Hypothalamus (tissue), 51 donors: Measurements from ENCODE around the gene PTPN3.

Source experiments
- DNase-seq, 51 donors: peaks; one replicate each; lab custom pipeline; 2025; lab: John Stamatoyannopoulos, UW

PTPN3 gene

GRCh38 chr9:109408759-109409462 lies 89.2 kb downstream of the PTPN3 start:
- DNase-seq: no peak

- DNase-seq: peak in 1 of 51 donors; percentile 41
Measured at GRCh38 chr9:109403766-109404320, 94.3 kb downstream of the PTPN3 start.

DNA sequence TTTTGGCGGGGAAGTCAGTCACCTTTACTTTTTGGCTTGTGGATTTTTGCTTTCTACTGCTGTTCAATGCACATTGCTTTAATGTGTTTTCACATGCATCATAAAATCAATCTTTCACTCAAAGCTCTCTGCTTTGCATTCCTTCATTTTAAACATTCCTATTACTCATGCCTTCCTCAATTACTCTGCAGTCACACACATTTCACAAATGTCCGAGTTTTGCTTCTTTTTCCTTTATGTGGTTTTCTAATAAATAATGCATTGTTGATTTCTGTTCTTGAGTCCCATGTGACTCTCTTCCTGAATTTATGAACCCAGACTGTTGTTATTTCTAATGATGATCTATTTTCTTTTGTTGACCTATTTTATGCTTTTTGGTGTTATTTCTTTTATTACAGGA lies 95.0 kb downstream of the PTPN3 start:
- DNase-seq: no peak

DNA sequence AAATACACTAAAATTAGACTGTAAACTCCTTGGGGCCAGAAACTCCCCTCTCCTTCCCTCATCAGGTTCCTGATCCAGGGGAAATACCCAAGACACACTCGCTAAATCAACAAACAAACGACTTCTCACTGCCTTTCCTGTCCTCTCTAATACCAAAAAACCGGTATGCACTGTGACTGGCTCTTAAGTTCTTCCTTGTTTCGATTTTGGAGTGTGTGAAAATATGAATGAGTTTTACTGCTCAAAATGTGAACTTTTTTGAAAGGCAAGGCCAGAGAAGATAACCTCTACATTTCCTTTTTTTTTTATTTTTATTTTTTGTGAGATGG lies 96.2 kb downstream of the PTPN3 start:
- no peak for DNase-seq

GRCh38 chr9:109401169-109401989 lies 96.7 kb downstream of the PTPN3 start:
- DNase-seq: peak in 23 of 51 donors; percentile 1 to 57 (median 18)

DNA sequence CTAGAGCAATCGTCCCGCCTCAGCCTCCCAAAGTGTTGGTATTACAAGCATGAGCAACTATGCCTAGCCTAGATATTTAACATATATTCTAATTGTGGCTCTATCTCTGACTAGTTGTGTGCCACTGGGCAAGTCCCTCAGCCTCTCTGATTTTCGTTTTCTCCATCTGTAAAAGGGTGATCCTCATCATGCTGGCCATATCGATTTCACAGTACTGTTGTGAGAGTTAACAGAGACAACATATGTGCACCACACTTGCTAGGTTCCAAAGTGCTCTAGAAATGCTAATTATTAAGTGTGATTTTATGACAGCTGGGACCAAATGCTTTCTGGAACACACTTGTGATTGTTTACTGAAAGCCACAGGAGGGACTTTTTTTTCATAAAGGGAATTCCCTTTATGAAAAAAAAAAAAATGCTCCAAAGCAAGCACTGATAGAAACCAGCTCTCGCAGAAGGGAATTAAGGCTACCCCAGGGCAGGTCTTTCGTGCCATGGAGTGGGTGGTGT lies 98.8 kb downstream of the PTPN3 start:
- no peak for DNase-seq

DNA sequence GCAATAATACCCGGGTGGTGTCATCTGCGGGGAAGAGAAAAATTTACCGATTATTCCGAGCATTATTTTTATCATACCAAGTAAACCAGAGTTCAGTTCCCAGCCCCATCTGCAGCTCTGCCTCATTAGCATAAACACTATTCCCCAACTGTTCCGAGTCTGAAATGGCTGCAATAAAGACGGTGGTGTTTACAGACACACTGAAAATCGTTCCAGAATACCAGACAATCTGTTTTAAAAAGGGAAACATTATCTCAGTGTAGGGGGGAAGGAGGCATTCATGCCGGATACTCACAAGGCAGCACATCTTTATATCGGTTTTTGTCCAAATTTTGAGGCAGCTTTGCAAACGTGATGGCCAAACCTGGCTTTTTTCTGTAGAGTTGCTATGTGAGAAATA lies 106.9 kb downstream of the PTPN3 start:
- DNase-seq: peak in 1 of 51 donors; percentile 16

- DNase-seq: no peak
Measured at GRCh38 chr9:109387856-109388255, 110.3 kb downstream of the PTPN3 start.

GRCh38 chr9:109387206-109387605 lies 110.9 kb downstream of the PTPN3 start:
- DNase-seq: no peak

DNA sequence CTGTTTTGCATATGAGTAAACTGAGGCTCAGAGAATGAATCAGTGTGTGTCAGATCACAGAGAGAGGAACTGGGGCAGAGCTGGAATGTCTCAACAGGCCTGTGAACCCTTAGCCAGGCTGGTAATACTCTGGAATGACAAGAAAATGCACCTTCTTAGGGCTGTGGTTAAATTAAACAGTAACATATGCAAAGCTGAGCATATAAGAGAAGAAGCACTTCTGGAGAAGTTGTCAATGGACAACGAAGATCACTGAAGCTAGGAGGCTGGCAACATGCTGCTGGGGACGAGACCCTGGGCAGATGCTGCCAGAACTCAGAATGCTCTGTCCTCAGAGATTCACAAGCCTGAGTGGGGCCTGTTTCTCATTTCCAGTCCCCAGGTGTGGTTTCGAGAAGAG lies 112.6 kb downstream of the PTPN3 start:
- no peak for DNase-seq

GRCh38 chr9:109383947-109384346 lies 114.2 kb downstream of the PTPN3 start:
- DNase-seq: no peak

- DNase-seq: no peak
Measured at GRCh38 chr9:109383356-109383755, 114.8 kb downstream of the PTPN3 start.

DNA sequence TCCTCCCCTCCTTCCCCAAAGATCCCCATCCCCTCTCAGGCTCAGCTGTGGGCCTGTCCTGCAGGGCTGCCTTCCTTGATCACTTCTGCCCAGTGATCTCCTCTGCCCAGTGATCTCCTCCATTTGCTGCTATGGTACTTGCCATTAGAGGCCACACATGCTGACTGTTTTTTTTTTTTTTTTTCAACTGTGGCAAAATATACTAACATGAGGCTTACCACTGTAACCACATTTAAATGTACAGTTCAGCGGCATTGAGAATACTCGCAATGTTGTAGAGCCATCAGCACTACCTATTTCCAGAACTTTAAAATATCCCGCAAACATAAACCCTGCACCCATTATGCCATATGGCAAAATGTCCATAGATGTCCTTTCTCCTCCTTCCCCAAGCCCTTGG lies 115.5 kb downstream of the PTPN3 start:
- no peak for DNase-seq

DNA sequence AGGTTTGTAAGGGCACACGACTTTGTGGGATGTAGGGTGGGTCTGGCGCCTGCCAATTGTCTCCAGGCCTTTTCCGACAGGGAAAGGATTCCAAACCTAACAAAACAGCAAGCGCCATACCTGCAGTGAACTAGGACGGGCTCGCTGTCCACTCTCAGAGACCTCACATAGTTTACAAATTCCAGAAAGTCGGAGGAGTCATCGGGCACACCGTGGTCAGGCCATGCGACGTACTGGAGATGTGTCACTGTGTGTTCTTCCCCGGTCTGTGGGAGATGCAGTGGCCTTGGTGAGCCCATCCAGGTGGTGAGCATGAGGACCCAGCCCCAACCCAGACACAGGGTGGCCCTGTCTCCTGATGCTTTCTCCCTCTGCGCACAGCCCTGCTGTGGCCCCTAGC lies 115.9 kb downstream of the PTPN3 start:
- no peak for DNase-seq

DNA sequence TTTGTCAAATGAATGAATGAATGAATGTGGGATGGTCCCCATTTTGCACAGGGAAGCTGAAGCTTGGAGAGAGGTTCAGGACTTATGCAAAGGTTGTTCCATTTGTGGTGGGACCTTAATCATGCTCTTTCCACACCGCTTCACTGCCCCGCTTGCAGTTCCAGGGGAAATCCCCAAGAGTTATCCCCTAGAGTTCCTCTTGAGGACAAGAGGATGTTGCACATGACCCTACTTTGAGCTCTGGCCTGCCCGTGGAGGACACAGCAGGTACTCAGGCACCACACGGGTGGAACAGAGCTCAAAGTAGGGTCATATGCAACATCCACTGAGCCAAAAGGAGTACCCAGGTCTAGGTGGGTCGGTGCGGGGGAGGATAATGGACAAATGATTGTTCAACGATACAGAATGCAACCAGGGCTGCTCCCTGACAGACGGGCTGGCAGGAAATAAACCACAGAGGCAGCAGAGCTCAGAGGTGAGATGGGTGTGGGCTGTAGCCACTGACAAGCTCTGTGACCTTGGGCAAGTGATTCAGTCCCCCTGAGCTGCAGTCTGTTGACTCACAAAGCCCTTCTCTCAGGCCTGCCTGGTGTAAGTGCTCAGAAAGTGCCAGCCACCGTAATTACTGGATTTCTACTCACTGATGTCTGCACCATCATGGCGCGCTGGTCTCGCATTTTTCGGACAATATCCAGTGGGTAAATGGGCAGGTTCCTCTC lies 116.9 kb downstream of the PTPN3 start:
- DNase-seq: no peak

DNA sequence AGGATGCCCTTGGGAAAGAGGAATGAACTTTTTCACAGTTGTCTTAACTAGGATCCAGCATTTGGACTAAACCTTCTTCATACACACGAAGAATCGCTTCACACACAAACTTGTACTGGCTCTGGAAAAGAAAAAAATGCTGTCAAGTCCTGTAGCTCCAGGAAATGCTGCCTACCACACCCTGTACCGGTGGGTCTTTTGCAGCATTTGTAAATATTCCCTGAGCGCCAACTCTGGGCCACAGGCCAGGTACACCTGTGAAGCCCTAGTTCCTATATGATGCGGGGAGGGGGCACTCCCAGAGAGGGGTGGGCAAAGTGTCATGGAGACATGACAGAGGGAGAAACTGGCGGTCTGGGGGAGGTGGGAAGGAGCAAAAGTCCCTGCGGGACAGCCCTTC lies 118.6 kb downstream of the PTPN3 start:
- DNase-seq: no peak

DNA sequence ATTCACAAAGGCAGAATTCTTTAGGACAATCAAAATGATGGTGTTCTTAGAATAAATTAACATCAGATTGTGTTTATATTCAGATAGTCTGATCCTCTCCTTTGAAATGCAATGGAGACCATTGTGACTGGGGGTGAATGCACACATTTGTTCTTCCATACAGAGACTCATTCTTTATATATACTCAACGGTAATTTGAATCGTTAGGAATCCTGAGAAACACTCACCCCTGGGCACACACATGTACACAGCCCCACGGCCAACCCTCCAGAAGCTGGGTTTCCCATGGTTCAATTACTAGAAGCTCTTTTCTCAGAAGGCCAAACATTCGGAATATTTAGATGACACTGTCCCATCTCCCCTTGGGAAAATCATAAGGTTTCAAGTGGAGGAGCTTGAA lies 119.8 kb downstream of the PTPN3 start:
- DNase-seq: no peak

- DNase-seq: no peak
Measured at GRCh38 chr9:109372246-109372645, 125.9 kb downstream of the PTPN3 start.

- no peak for DNase-seq
Measured at GRCh38 chr9:109371374-109371773, 126.7 kb downstream of the PTPN3 start.

GRCh38 chr9:109369285-109369684 lies 128.8 kb downstream of the PTPN3 start:
- DNase-seq: no peak

- DNase-seq: no peak
Measured at GRCh38 chr9:109360771-109361170, 137.3 kb downstream of the PTPN3 start.
